KG1 (cell line): ENCODE measurements around the gene NABP2.

ENCODE experiments used
- DNase-seq: peaks from one replicate; lab custom pipeline; 2025; lab: John Stamatoyannopoulos, UW

The NABP2 gene

GRCh38 chr12:56278905-56279304 lies 54.8 kb downstream of the NABP2 start:
- DNase-seq = no peak
